ENCODE data around the gene ZNF385A. TPM values are rescaled to one million over a fixed set of nuclear protein-coding genes. Genes with fewer than 3 reads are reported as not detected.

The ZNF385A gene
- total and polyA plus RNA-seq, 2 of the 8 experiments (the other 6 are each of a cell fraction or from before 2014, with no cell fraction given) = 5.2 to 14.3 TPM

DNA sequence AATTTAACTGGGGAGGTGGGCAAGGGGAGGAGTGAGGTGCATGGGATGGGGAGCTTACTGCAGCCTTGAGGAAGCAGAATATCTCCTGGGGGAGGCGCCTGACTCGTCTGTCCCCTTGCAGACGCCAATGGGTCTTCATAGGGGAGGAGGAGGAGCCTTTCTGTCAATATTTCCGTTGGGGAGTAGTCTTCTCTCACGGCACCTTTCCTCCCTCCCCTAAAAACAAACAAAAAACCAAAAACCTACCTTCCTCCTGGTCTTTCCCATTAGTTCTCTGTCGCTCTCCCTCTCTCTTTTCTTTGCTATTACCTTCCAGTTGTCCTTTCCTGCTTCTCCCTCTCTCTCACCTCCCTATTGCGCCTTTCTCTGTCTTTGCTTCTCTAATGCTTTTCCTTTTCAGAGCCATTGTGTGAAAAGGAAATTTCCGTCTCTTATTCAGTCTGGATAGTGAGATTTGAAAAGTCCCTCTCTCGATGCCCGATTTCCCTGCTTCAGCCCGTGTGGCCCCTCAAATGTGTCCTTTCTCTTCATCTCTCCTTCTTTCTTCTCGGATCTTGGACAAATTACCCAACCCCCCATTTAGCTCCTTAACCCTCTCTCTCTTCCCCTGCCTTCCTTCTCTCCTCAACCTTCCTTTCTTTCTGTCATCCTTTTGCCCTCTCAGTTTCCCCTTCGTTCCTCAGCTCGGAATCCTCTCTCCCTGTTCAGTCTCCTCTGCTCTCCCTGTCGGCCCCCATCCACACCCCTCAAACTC lies 26.2 kb downstream of the ZNF385A start:
- H3K4me1 ChIP-seq (replicated peaks in 1 of 4; ENCODE audit: control insufficient read depth in 3 of 4, insufficient read depth in 4 of 4, low read length in 3 of 4) = peaks cover 16 to 46% (median 24%) of the 10 kb centered on the region in 4 experiments
- H2AFZ ChIP-seq (ENCODE audit: low read length) = peak overlapping the region; percentile 27
- H4K5ac ChIP-seq (ENCODE audit: insufficient read length, low read depth, low read length) = peak overlapping the region; percentile 12
- H3K14ac ChIP-seq (ENCODE audit: insufficient read length) = no peak overlapping the region
- no peaks in the 10 kb centered on the region for H3K9me3 ChIP-seq (ENCODE audit: insufficient read depth in 2 of 2, low read depth in 1 of 2, low read length in 1 of 2)
- no peak overlapping the region; the same call in 1 of the 2 replicates for H4K8ac ChIP-seq (ENCODE audit: extremely low read depth, insufficient read depth, low read length)
- peak overlapping the region in 3 of 4 experiments; percentile 46 to 60 (median 55); a peak in 6 of 7 replicates for H3K9ac ChIP-seq (replicated peaks in 1 of 4; ENCODE audit: extremely low read depth in 1 of 4, low read depth in 3 of 4, low read length in 3 of 4)
- H3K27ac ChIP-seq (ENCODE audit: low read depth, low read length) = peak overlapping the region; percentile 35; the same call in 1 of the 2 replicates
- H2BK20ac ChIP-seq (ENCODE audit: low read length) = no peak overlapping the region
- H2BK12ac ChIP-seq (ENCODE audit: low read depth, low read length) = peak overlapping the region; percentile 98
- H2AK5ac ChIP-seq (ENCODE audit: low read depth, low read length) = peak overlapping the region; percentile 33; the same call in 1 of the 2 replicates
- peak overlapping the region; percentile 88 for H2BK5ac ChIP-seq (ENCODE audit: low read depth, low read length)
- peak overlapping the region; percentile 11 for H3K4ac ChIP-seq (replicated peaks; ENCODE audit: insufficient read length, low read depth, low read length)
- H3K4me3 ChIP-seq (ENCODE audit: extremely low read depth in 1 of 4, insufficient read depth in 2 of 4, low read depth in 3 of 4, low read length in 4 of 4) = peak overlapping the region; percentile 54 to 78 (median 71)
- H3K4me2 ChIP-seq (ENCODE audit: insufficient read depth in 1 of 2, low read depth in 2 of 2, low read length in 2 of 2) = peak overlapping the region; percentile 88 to 92
- H3K23ac ChIP-seq (ENCODE audit: insufficient read length) = no peak overlapping the region
- H4K20me1 ChIP-seq (replicated peaks in 1 of 2; ENCODE audit: control insufficient read depth in 1 of 2, insufficient read depth in 2 of 2, low read length in 2 of 2) = no peaks in the 10 kb centered on the region
- peak overlapping the region; percentile 93 for H3K18ac ChIP-seq (ENCODE audit: extremely low read depth, low read length)
- FAIRE-seq (no peak), DNase-seq (ENCODE audit: low read depth in 1 of 2, low spot score in 2 of 2) (peak in 1 of 2 experiments; percentile 53)
- peak overlapping the region; percentile 67 for H4K91ac ChIP-seq (replicated peaks; ENCODE audit: insufficient read length, low read length)
- no peaks in the 10 kb centered on the region for H3K36me3 ChIP-seq (ENCODE audit: control insufficient read depth in 2 of 4, insufficient read depth in 4 of 4, low read length in 3 of 4)
- H3K79me1 ChIP-seq (ENCODE audit: low read depth, low read length) = no peaks in the 10 kb centered on the region
- no peaks in the 10 kb centered on the region for H3K79me2 ChIP-seq (ENCODE audit: control insufficient read depth in 1 of 2, insufficient read depth in 2 of 2, low read length in 2 of 2)
- H3K23me2 ChIP-seq (ENCODE audit: low read depth, low read length) = peaks cover 13% of the 10 kb centered on the region
- ChIA-PET CTCF (ENCODE audit: partially characterized antibody) (interaction anchor here (1.0 to 9.2 kb wide), 13 partner anchors 8 to 143 kb away, joined by 3 to 348 read pairs (median 10); partner anchors contain the start of genes COPZ1, NFE2 and ZNF385A), POLR2A (ENCODE audit: partially characterized antibody) (interaction anchor here (0.6 to 9.2 kb wide), 18 partner anchors 8 to 144 kb away, joined by 3 to 133 read pairs (median 6); partner anchors contain the start of genes CBX5, COPZ1, HNRNPA1 and NFE2)
- peak overlapping the region; percentile 7 for H2BK120ac ChIP-seq (replicated peaks; ENCODE audit: low read depth, low read length)
- no peak for TF ChIP-seq SP2 (IDR thresholded peaks at IDR 0.05; ENCODE audit: low read length)
- H3K27me3 ChIP-seq (replicated peaks in 1 of 4; ENCODE audit: control insufficient read depth in 3 of 4, extremely low read depth in 1 of 4, insufficient read depth in 3 of 4, low read length in 3 of 4) = no peaks in the 10 kb centered on the region; a peak in 2 of 7 replicates
- peak overlapping the region; percentile 12 for H2BK15ac ChIP-seq (ENCODE audit: low read length)
- peak overlapping the region; percentile 27 for H3K56ac ChIP-seq (replicated peaks; ENCODE audit: insufficient read length, low read depth, low read length)
- WGBS, 2 experiments (ENCODE audit: extremely low coverage in 1 of 2, insufficient coverage in 1 of 2, insufficient read length in 1 of 2, insufficient replicate concordance in 2 of 2, low coverage in 1 of 2, low lambda C conversion rate in 2 of 2, missing lambda C conversion rate in 1 of 2) = 3% methylated on average over 15 of the region's 15 CpGs; no CpG with 5 or more reads in 1 of the 2 experiments
